DMS79 (cell line): ENCODE data around the gene PI4KA.
"Not testable (repeated sequence)": the region's sequence is repeated elsewhere in the genome, so short reads cannot be mapped to it uniquely, and the experiment has no call there.

Experiments
- DNase-seq: peaks from one replicate; lab custom pipeline; 2025; lab: John Stamatoyannopoulos, UW

PI4KA gene

GRCh38 chr22:20725987-20726558 is 132.5 kb downstream of the PI4KA start:
- DNase-seq: no peak

GRCh38 chr22:20724676-20725454 is 133.7 kb downstream of the PI4KA start:
- DNase-seq: no peak

- no peak for DNase-seq
Measured at GRCh38 chr22:20721409-20722218, 137.0 kb downstream of the PI4KA start.

- DNase-seq: no peak
Measured at GRCh38 chr22:20720692-20721408, 137.8 kb downstream of the PI4KA start.

GRCh38 chr22:20718727-20719126 is 139.9 kb downstream of the PI4KA start:
- DNase-seq: not testable (repeated sequence)

- not testable (repeated sequence) for DNase-seq
Measured at GRCh38 chr22:20717981-20718380, 140.6 kb downstream of the PI4KA start.

- not testable (repeated sequence) for DNase-seq
Measured at GRCh38 chr22:20717213-20717866, 141.3 kb downstream of the PI4KA start.

GRCh38 chr22:20713116-20713515 is 145.5 kb downstream of the PI4KA start:
- DNase-seq: not testable (repeated sequence)

GRCh38 chr22:20709966-20710365 is 148.6 kb downstream of the PI4KA start:
- not testable (repeated sequence) for DNase-seq

GRCh38 chr22:20707549-20708118 is 151.0 kb downstream of the PI4KA start:
- not testable (repeated sequence) for DNase-seq

GRCh38 chr22:20703816-20704609 is 154.6 kb downstream of the PI4KA start:
- not testable (repeated sequence) for DNase-seq

- DNase-seq: not testable (repeated sequence)
Measured at GRCh38 chr22:20703414-20703806, 155.2 kb downstream of the PI4KA start.

GRCh38 chr22:20702546-20703413 is 155.8 kb downstream of the PI4KA start:
- DNase-seq: peak; percentile 74

GRCh38 chr22:20702175-20702545 is 156.5 kb downstream of the PI4KA start:
- DNase-seq: not testable (repeated sequence)

- DNase-seq: not testable (repeated sequence)
Measured at GRCh38 chr22:20701680-20702136, 156.9 kb downstream of the PI4KA start.

GRCh38 chr22:20700347-20700746 is 158.3 kb downstream of the PI4KA start:
- not testable (repeated sequence) for DNase-seq

- not testable (repeated sequence) for DNase-seq
Measured at GRCh38 chr22:20699856-20700255, 158.8 kb downstream of the PI4KA start.

- peak; percentile 27 for DNase-seq
Measured at GRCh38 chr22:20697481-20698113, 161.0 kb downstream of the PI4KA start.

GRCh38 chr22:20696056-20696455 is 162.6 kb downstream of the PI4KA start:
- DNase-seq: not testable (repeated sequence)
